Astrocyte (in vitro differentiated cells and primary cell): ENCODE data around the gene CD209.

ENCODE experiments used
- EZH2 ChIP-seq: IDR thresholded peaks from 2 replicates; pipeline ENCODE4 v1.6.1; 2012; ENCODE audit warnings: mild to moderate bottlenecking, low read length, inconsistent platforms; ENCODE audit not compliant: insufficient read depth
- TF ChIP-seq, protein P1 (sequence below): IDR thresholded peaks from 2 replicates; pipeline ENCODE4 v1.5.1; 2011; ENCODE audit warnings: low read depth, mild to moderate bottlenecking, inconsistent platforms, low read length, moderate library complexity; ENCODE audit not compliant: insufficient read depth

DNA sequence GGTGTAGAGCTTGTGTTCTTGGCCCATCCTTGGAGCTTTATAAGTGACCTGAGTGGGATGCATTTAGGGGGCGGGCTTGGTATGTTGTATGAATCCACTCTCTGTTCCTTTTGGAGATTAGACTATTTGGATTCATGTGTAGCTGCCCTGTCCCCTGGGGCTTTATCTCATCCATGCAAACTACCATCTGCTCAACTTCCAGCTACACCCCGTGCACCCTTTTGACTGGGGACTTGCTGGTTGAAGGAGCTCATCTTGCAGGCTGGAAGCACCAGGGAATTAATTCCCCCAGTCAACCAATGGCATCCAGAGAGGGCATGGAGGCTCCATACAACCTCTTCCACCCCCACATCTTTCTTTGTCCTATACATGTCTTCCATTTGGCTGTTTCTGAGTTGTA lies 21.8 kb upstream of the CD209 start:
- TF ChIP-seq EZH2, result no peak
- TF ChIP-seq, protein P1, sequence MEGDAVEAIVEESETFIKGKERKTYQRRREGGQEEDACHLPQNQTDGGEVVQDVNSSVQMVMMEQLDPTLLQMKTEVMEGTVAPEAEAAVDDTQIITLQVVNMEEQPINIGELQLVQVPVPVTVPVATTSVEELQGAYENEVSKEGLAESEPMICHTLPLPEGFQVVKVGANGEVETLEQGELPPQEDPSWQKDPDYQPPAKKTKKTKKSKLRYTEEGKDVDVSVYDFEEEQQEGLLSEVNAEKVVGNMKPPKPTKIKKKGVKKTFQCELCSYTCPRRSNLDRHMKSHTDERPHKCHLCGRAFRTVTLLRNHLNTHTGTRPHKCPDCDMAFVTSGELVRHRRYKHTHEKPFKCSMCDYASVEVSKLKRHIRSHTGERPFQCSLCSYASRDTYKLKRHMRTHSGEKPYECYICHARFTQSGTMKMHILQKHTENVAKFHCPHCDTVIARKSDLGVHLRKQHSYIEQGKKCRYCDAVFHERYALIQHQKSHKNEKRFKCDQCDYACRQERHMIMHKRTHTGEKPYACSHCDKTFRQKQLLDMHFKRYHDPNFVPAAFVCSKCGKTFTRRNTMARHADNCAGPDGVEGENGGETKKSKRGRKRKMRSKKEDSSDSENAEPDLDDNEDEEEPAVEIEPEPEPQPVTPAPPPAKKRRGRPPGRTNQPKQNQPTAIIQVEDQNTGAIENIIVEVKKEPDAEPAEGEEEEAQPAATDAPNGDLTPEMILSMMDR, result no peak
